Transverse colon (tissue), 3 donors: ENCODE results near the gene PRLR.

Experiments
- CTCF ChIP-seq, 5 experiments: fragments of 200-600 bp in 3 of 5; fragments of 450-650 bp in 2 of 5; sonication (generic) in 3 of 5; IDR thresholded peaks; 1 replicate in 2 of 5; 2 replicates in 3 of 5; pipeline ENCODE4 v1.5.1; 2016 to 2017; ENCODE audit warnings: antibody characterized with exemption in 5 of 5, inconsistent platforms in 3 of 5, mild to moderate bottlenecking in 2 of 5, moderate library complexity in 1 of 5
- EP300 ChIP-seq: sonication (generic); formaldehyde crosslinking; IDR thresholded peaks from one replicate; pipeline ENCODE4 v1.6.1; 2017; ENCODE audit warnings: antibody characterized with exemption, low read depth
- POLR2A ChIP-seq: fragments of 450-650 bp; IDR thresholded peaks from one replicate; pipeline ENCODE4 v1.6.1; 2016; ENCODE audit warnings: antibody characterized with exemption, mild to moderate bottlenecking, moderate library complexity

- TF ChIP-seq POLR2A (no peak), CTCF (IDR thresholded peaks at IDR 0.05) (no peak), EP300 (no peak)
Observed at GRCh38 chr5:35042781-35043180, 187.5 kb downstream of the PRLR start.
